HG03135 (cell line): Measurements from ENCODE around the gene ALOXE3.

Source experiments
- ATAC-seq: cut with Tn5 transposase; IDR thresholded peaks from one replicate; pipeline ENCODE4 v1.9.1; 2021; ENCODE audit warnings: mild to moderate bottlenecking, moderate library complexity; ENCODE audit not compliant: unreplicated experiment

The ALOXE3 gene

GRCh38 chr17:8142887-8143580, 24.7 kb upstream of the ALOXE3 start:
- no peak for ATAC-seq

DNA sequence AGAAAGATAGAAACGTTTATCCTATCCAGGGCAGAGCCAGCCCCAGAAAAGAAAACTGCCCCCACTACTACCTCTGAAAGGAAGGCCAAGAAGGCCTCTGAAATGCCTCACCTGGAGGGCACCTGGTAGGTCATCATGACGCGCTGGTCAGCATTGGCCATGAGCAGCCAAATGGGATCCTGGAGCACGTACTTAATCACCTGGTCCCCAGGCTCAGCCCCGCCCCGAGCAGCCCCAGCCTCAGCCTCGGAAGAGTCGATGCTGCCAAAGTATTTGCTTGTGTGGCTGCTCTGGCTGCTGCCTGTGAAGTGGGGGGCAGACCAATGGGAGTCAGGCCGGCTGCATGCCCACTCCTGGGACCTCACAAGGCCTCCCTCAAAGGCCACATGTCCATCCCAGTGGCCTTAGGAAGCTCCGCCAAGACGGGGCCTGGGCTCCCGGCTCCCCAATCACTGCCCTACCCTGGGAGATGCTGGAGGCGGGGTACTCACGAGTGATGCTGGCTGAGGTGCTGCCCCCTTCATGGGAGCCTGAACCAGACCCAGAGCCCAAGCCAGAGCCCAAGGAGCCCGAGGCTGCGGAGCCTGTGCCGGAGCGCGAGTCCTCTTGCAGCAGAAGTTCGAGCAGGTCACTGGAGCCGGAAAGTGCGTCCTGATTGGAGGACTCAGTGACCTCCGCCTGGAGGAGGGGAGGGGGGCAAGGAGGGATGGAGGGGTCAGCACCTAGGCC, 24.0 kb upstream of the ALOXE3 start:
- ATAC-seq = no peak

GRCh38 chr17:8141741-8142140, 23.4 kb upstream of the ALOXE3 start:
- no peak for ATAC-seq

DNA sequence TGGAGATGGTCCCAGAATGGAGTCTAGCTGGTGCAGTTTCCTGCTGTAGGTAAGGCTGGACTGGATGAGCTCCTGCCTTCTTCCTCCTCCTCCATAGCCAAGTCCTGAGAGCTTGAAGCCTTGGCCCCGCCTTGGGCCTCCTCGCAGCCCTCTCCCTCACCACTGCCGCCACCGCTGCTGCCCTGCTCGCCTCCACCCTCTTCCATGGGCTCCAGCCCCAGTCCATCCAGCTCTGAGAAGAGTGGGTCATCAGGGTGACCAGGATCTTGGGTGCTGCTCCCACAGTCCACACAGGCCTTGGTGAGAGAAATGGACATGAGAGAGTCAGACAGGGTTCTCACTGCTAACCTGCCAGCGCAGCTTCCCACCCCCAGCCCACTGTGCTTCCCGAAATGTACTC, 22.7 kb upstream of the ALOXE3 start:
- ATAC-seq = no peak

DNA sequence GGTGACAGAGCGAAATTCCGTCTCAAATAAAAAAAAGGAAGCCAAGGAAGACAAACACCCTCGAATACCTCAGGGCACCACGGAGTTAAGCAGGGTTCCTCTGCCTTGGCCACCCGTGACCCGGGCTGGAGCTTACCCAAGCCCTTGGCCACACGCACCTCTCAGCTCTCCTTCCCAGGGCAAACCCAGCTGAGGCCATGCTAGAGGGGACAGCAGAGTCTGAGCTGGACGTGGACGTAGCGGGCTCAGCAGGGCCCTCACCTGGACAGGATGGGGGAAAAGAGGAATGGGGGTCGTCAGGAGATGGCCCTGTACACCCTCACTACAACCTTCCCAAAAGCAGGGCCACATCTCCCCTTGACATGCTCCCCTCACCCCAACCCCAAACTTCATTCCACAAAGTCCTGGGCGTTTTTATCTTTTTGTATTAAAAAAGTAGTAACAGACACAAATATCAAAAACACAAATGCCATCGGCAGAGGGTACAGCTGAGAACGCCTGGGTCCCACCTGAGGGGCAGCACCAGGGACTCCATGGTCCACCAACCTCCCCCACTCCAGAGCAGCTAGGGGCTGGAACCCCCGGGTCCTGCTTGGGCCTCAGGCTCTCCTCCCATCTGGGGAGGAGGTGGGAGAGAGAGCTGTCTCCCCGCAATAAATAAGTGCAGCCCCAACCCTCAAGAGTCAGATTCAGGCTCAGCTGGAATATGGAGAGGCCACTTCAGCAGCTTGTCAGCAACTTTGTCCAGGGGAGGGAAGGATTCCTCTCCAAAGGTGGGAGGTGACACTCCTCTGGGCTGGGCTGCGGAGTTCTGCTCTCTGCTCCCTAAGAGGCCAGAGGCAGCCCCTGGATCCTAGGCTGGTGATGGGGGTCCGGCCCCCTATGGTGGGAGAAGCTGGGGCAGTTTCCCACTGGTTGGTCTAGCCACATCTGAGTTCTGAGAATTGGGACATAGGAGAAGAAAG, 22.0 kb upstream of the ALOXE3 start:
- ATAC-seq = no peak

GRCh38 chr17:8138672-8139371, 20.5 kb upstream of the ALOXE3 start:
- peak; percentile 80 for ATAC-seq

GRCh38 chr17:8138374-8138671, 20.0 kb upstream of the ALOXE3 start:
- no peak for ATAC-seq

GRCh38 chr17:8137645-8138373, 19.5 kb upstream of the ALOXE3 start:
- ATAC-seq = no peak

GRCh38 chr17:8133941-8134340, 15.6 kb upstream of the ALOXE3 start:
- ATAC-seq = no peak

DNA sequence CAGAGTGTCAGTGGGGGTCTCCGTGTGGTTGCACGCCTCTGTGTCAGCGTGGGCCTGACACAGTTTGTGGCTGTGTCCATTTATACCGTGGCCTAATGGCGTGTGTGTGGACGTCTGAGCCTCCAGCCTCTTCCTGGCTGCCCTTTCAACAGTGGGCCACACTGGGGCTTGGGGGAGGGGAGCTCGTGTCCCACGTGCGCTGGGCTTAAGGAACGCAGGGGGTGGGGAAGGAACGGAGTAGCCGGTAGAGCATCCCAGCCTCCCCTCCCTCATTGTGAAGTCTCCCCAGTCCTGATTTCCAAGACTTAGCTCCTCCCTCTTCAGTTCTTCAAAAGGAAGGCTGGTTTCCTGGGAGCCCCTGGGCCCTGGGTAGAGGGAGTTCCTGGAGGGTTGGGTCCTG, 15.1 kb upstream of the ALOXE3 start:
- ATAC-seq = no peak

DNA sequence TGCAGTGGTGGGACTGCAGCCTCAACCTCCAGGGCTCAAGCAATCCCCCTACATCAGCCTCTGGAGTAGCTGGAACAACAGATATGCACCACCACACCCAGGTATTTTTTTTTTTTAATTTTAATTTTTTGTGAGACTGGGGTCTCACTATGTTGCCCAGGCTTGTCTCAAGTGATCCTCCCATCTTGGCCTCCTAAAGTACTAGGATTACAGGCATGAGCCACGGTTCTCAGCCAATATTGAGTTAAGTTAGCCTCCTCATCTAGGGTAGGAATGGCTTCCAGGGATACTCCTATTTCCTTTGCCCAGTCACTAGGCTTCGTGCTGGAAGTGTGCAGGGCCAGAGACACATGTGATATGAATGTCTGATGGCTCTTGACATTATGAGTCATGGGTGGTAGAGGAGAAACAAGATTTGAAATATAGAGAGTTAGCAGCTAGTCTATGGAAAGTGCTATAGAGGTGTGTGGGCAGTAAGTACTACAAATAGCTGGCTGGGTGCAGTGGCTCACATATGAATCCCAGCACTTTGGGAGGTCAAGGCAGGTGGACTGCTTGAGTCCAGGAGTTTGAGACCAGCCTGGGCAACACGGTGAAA, 13.6 kb upstream of the ALOXE3 start:
- no peak for ATAC-seq

- ATAC-seq = no peak
Observed at GRCh38 chr17:8128125-8128784, 9.9 kb upstream of the ALOXE3 start.

GRCh38 chr17:8126491-8127066, 8.3 kb upstream of the ALOXE3 start:
- no peak for ATAC-seq

GRCh38 chr17:8125947-8126490, 7.7 kb upstream of the ALOXE3 start:
- ATAC-seq = no peak

- no peak for ATAC-seq
Observed at GRCh38 chr17:8125154-8125946, 7.0 kb upstream of the ALOXE3 start.

DNA sequence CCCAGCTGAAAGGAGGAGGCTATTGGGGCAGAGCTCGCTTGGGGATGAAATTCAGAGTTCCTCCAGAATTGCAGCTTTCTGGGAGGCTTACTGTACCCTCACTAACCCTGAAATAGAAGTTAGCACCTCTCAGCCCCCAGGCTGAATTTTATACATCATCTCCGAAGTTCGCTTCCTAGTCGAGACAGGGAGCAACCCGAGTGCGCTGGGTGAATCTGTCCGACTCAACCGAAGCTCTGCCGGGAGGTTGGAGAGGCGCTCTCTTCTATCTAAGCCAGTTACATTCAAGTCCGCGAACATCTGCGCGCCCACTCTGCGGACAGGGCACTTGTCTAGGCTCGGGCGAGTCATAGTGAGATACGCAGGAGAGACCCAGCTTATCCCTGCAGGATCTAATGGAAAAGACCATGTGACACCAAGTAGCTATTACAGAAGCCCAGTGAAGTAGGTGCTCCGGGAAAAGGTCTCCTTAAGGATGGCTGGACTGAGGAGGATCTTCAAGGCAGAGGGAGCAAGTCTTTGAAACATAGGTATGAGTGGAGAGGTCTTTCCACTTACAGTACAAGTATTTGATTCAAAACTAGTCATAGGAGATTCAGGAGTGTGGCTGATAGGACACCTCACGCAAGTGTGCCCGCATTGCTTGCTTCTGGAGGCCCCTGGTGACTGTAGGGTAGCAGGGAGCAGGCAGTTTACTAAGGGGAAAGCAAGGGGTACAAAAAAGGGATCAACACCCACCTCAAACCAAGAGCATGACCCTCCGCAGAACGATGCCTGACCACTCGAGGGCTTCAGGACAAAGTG, 6.2 kb upstream of the ALOXE3 start:
- no peak for ATAC-seq

DNA sequence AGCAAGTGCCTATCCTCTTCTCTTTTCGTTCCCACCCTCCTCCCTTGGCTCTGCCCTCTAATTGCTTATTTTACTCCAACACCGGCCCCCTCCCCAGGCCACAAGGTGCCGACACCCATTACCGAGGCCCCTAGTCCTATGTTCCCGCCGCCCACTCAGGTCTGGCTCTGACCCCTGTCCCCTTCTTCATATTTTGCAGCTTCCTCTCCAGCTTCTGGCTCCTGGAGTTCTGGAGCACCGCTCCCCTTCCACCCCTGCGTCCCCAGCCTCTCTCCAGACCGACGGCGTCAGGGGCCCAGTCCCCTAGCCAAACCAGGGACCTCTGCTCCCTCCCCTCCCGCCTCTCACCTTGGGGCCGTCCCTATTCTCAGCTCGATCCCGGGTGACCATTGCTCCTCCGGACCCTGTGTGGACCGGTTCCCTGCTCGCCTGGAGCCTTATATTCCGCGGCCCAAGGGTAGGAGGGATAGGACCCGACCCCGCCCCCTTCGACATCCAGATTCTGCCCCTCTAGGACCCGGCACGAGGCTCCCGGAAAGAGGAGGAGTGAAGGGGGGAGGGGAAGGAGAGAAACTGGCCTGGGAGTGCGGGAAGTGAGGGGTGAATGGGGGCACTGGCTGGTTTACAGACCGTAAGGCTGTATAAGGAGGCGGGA, 5.5 kb upstream of the ALOXE3 start, which contains the start of gene HES7:
Gene HES7, minus strand, starts transcription at position 412 of the 655 bp plus-strand sequence. Its CDS starts 22 bp downstream, at position 390.
- ATAC-seq = no peak
